Astrocyte (in vitro differentiated cells and primary cell): ENCODE measurements around the gene PHF19. TPM values are rescaled to one million over a fixed set of nuclear protein-coding genes. Genes with fewer than 3 reads are reported as not detected.

Source experiments
- DNase-seq: peaks from one replicate; pipeline ENCODE4 v3.0.0-alpha.2; 2010; ENCODE audit warnings: low read depth
- FAIRE-seq: peaks from 2 replicates; lab custom pipeline; 2011; peaks lifted over from hg19 to GRCh38; lab: Jason Lieb, UNC
- H2AFZ ChIP-seq: 2 replicates; pipeline ENCODE4 v1.6.0; 2012; ENCODE audit warnings: low read depth, low read length, inconsistent platforms
- H3K27ac ChIP-seq: 2 replicates; pipeline ENCODE4 v1.5.1; 2011; ENCODE audit warnings: low read depth, low read length, inconsistent platforms
- H3K27me3 ChIP-seq: 2 replicates; pipeline ENCODE4 v1.6.0; 2011; ENCODE audit warnings: low read length, inconsistent platforms; ENCODE audit not compliant: insufficient read depth
- H3K36me3 ChIP-seq: 2 replicates; pipeline ENCODE4 v1.5.1; 2011; ENCODE audit warnings: low read length, inconsistent platforms; ENCODE audit not compliant: insufficient read depth
- H3K4me1 ChIP-seq: 2 replicates; pipeline ENCODE4 v1.5.1; 2011; ENCODE audit warnings: low read length, inconsistent platforms; ENCODE audit not compliant: insufficient read depth
- H3K4me2 ChIP-seq: 2 replicates; pipeline ENCODE4 v1.6.0; 2012; ENCODE audit warnings: low read length, inconsistent platforms
- H3K4me3 ChIP-seq: 2 replicates; pipeline ENCODE4 v1.5.1; 2011; ENCODE audit warnings: low read depth, mild to moderate bottlenecking, low read length, inconsistent platforms; ENCODE audit not compliant: insufficient read depth
- H3K79me2 ChIP-seq: 2 replicates; pipeline ENCODE4 v1.6.0; 2012; ENCODE audit warnings: mild to moderate bottlenecking, low read length, inconsistent platforms; ENCODE audit not compliant: insufficient read depth
- H3K9ac ChIP-seq: 2 replicates; pipeline ENCODE4 v1.6.0; 2012; ENCODE audit warnings: mild to moderate bottlenecking, low read length, inconsistent platforms
- H3K9me3 ChIP-seq: 2 replicates; pipeline ENCODE4 v1.5.1; 2012; ENCODE audit warnings: low read depth, mild to moderate bottlenecking, low read length, inconsistent platforms; ENCODE audit not compliant: insufficient read depth
- H4K20me1 ChIP-seq: 2 replicates; pipeline ENCODE4 v1.6.0; 2012; ENCODE audit warnings: low read length, inconsistent platforms; ENCODE audit not compliant: insufficient read depth
- H3K27ac Mint-ChIP-seq: one replicate; pipeline ENCODE4 v1.8.0; 2021; ENCODE audit warnings: mild to moderate bottlenecking, mixed read lengths; ENCODE audit not compliant: unreplicated experiment
- H3K27me3 Mint-ChIP-seq: one replicate; pipeline ENCODE4 v1.8.0; 2021; ENCODE audit warnings: low read depth, mixed read lengths; ENCODE audit not compliant: unreplicated experiment
- H3K36me3 Mint-ChIP-seq: one replicate; pipeline ENCODE4 v1.8.0; 2021; ENCODE audit warnings: low read depth, mixed read lengths; ENCODE audit not compliant: unreplicated experiment
- H3K4me1 Mint-ChIP-seq: one replicate; pipeline ENCODE4 v1.8.0; 2021; ENCODE audit warnings: low read depth, mixed read lengths; ENCODE audit not compliant: unreplicated experiment
- H3K4me3 Mint-ChIP-seq: one replicate; pipeline ENCODE4 v1.8.0; 2021; ENCODE audit warnings: mild to moderate bottlenecking, moderate library complexity, mixed read lengths; ENCODE audit not compliant: unreplicated experiment
- H3K9me3 Mint-ChIP-seq: one replicate; pipeline ENCODE4 v1.8.0; 2021; ENCODE audit warnings: mild to moderate bottlenecking, mixed read lengths; ENCODE audit not compliant: unreplicated experiment
- CTCF ChIP-seq: IDR thresholded peaks from 2 replicates; pipeline ENCODE4 v1.5.1; 2011; ENCODE audit warnings: low read depth, mild to moderate bottlenecking, inconsistent platforms, low read length, moderate library complexity; ENCODE audit not compliant: insufficient read depth
- EZH2 ChIP-seq: IDR thresholded peaks from 2 replicates; pipeline ENCODE4 v1.6.1; 2012; ENCODE audit warnings: mild to moderate bottlenecking, low read length, inconsistent platforms; ENCODE audit not compliant: insufficient read depth
- total RNA-seq: library from RNA; stranded (reverse); gene quantifications from 2 replicates; pipeline ENCODE4 v1.2.1, GENCODE V29; 2021

Gene PHF19
- total RNA-seq, 1 donor from 2014 or later, result 19.5 TPM

GRCh38 chr9:120914396-120914795, 37.4 kb upstream of the PHF19 start:
- H3K9me3 ChIP-seq, result no peaks in the 10 kb centered on the region
- TF ChIP-seq EZH2, result no peak
- no peak for TF ChIP-seq CTCF
- H2AFZ ChIP-seq, result no peak overlapping the region
- FAIRE-seq (no peak), DNase-seq (no peak)
- no peak overlapping the region for H3K27ac ChIP-seq
- no peaks in the 10 kb centered on the region for H4K20me1 ChIP-seq
- H3K27me3 ChIP-seq, result no peaks in the 10 kb centered on the region
- no peaks in the 10 kb centered on the region for H3K79me2 ChIP-seq
- Mint-ChIP-seq H3K4me1 (peaks cover 9% of the 10 kb centered on the region), H3K27ac (no peak overlapping the region), H3K27me3 (peaks cover 3% of the 10 kb centered on the region), H3K36me3 (peaks cover 5% of the 10 kb centered on the region), H3K4me3 (no peak overlapping the region), H3K9me3 (peaks cover 2% of the 10 kb centered on the region)
- H3K9ac ChIP-seq, result no peak overlapping the region
- H3K36me3 ChIP-seq, result peaks cover 3% of the 10 kb centered on the region
- no peak overlapping the region for H3K4me3 ChIP-seq
- peaks cover 8% of the 10 kb centered on the region for H3K4me1 ChIP-seq
- H3K4me2 ChIP-seq, result no peak overlapping the region

- Histone ChIP-seq H3K27me3 (no peaks in the 10 kb centered on the region), H3K36me3 (peaks cover 3% of the 10 kb centered on the region), H2AFZ (no peak overlapping the region), H3K79me2 (no peaks in the 10 kb centered on the region), H3K9ac (no peak overlapping the region), H3K4me3 (no peak overlapping the region), H3K4me2 (no peak overlapping the region), H3K9me3 (no peaks in the 10 kb centered on the region), H3K27ac (no peak overlapping the region), H3K4me1 (peaks cover 1% of the 10 kb centered on the region), H4K20me1 (no peaks in the 10 kb centered on the region)
- H3K9me3 Mint-ChIP-seq, result peaks cover 2% of the 10 kb centered on the region
- DNase-seq (no peak), FAIRE-seq (no peak)
- no peak overlapping the region for H3K4me3 Mint-ChIP-seq
- peaks cover 3% of the 10 kb centered on the region for H3K27me3 Mint-ChIP-seq
- H3K4me1 Mint-ChIP-seq, result peaks cover 6% of the 10 kb centered on the region
- no peak for TF ChIP-seq EZH2
- TF ChIP-seq CTCF, result no peak
- H3K27ac Mint-ChIP-seq, result no peak overlapping the region
- H3K36me3 Mint-ChIP-seq, result peaks cover 9% of the 10 kb centered on the region
Observed at GRCh38 chr9:120913647-120914264, 36.8 kb upstream of the PHF19 start.

GRCh38 chr9:120912958-120913646, 36.1 kb upstream of the PHF19 start:
- Mint-ChIP-seq H3K9me3 (peaks cover 2% of the 10 kb centered on the region), H3K27ac (no peak overlapping the region), H3K4me3 (no peak overlapping the region), H3K4me1 (peaks cover 4% of the 10 kb centered on the region), H3K27me3 (peaks cover 3% of the 10 kb centered on the region), H3K36me3 (peaks cover 9% of the 10 kb centered on the region)
- no peak overlapping the region for H3K4me2 ChIP-seq
- DNase-seq (no peak), FAIRE-seq (no peak)
- H3K27ac ChIP-seq, result no peak overlapping the region
- no peaks in the 10 kb centered on the region for H4K20me1 ChIP-seq
- no peak overlapping the region for H2AFZ ChIP-seq
- H3K27me3 ChIP-seq, result no peaks in the 10 kb centered on the region
- H3K36me3 ChIP-seq, result peaks cover 3% of the 10 kb centered on the region
- H3K4me1 ChIP-seq, result no peaks in the 10 kb centered on the region
- no peak overlapping the region for H3K9ac ChIP-seq
- no peaks in the 10 kb centered on the region for H3K9me3 ChIP-seq
- no peak overlapping the region for H3K4me3 ChIP-seq
- TF ChIP-seq EZH2, result no peak
- no peak for TF ChIP-seq CTCF
- H3K79me2 ChIP-seq, result no peaks in the 10 kb centered on the region
